ENCODE data around the gene SELPLG.
"Not testable (repeated sequence)": the region's sequence is repeated elsewhere in the genome, so short reads cannot be mapped to it uniquely, and the experiment has no call there.

The SELPLG gene

DNA sequence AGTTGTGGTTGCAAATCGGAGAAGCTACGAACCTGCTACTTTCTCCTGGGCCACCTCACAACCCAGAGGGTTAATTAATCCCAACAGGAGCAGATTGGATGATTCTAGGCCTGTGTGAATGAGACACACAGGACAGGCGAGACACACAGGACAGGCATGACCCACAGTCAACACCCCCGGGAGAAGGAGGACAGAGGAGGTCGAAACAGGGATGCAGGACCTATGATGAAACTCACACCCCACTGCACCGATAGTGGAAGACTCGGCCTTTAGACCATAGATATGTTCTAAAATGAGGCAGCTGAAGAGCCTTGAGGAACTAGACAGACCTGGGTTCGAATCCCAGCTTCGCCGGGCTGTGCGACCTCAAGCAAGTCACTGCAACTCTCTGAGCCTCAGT is 47.4 kb downstream of the SELPLG start:
- DNase-seq, result no peak

DNA sequence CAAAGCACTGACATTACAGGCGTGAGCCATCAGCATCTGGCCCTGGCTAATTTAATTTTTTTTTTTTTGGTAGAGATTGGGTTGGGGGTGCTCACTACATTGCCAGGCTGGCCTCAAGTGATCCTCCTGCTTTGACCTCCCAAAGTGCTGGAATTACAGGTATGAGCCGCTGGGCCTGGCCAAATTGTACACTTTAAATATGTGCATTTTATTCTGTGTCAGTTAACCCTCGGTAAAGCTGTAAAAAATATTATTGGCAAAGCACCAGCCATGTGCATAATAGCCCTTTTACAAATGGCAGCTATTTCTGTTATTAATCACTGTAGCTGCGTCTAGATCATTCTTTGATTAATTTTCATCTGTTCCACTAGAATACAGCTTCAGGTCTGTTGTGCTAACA is 47.8 kb downstream of the SELPLG start:
- no peak for DNase-seq

DNA sequence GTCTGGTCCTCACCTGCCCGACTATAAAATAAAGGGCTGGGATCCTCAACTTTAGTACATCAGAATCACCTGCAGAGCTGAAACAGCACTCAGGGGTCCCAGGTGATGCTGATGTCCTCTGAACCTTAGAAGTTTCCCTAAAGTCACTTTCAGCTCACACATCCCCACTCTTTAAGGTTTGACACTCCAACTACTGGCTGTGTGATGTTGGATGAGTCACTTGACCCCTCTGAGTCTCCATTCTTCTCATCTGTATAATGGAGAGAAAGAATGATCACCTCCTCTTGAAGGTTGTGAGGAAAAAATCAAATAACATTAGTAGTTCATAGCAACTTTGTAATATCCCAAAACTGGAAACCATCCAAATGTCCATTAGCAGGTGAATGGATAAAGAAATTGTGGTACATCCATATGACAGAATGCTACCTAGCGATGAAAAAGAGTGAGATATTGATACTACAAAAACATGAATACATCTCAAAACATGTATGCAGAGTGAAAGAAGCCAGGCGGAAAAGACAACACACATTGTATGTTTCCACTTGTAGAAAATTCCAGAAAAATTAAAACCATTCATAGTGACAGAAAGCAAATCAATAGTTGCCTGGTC is 49.1 kb downstream of the SELPLG start:
- no peak for DNase-seq

DNA sequence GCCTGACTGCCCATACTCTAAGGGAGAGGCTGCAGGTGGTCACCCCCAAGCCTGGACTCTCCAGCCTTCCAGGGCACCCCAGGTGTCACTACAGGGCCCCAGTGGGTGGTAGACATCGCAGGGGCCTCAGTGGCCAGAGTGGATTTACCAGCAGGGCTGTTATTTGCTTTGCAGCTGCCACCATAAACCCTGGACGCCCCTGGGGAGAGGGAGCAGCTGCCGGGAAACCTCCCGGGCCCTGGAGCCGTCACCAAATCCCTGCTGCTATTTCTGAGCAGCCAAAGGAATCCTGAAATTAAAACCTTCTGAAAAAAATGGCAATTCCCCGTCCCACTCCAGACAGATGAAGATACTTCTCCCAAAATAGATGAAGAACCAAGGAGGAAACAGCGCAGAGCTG is 49.7 kb downstream of the SELPLG start:
- no peak for DNase-seq

DNA sequence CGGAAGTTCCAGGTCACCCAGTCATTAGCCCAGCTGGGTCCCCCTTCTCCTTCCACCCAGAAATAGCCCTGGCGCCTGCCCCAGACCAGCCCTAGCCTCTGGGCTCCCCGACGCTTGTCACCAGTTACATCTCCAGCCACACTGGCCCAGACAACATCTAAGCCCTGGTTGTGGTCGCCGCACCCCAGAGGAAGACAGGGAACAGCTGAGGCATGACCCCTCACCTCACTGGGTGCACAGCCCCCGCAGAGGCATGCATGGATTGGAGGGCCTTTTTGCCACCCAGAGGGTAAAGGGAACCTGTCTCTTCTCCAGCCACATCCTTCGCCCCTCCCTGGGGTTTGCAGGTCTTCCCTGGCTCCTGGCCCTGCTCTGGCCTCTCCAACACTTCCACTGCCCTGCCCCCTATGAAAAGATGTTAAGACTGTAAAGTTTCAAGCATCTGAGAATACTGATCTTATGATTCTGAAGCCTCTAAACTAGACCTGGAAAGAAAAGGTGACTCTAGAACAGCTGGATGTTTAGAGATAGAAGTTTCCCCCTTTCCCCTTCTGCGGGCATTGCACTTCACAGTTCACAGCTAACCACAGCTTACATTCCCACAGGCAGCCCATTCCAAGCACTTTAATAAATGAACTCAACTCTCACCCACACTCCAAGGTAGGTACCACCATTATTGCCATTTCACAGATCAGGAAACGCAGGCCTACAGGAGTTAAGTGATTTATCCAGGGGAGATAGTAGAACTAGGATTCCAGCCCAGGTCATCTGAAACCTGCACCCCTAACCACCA is 50.5 kb downstream of the SELPLG start:
- no peak for DNase-seq

DNA sequence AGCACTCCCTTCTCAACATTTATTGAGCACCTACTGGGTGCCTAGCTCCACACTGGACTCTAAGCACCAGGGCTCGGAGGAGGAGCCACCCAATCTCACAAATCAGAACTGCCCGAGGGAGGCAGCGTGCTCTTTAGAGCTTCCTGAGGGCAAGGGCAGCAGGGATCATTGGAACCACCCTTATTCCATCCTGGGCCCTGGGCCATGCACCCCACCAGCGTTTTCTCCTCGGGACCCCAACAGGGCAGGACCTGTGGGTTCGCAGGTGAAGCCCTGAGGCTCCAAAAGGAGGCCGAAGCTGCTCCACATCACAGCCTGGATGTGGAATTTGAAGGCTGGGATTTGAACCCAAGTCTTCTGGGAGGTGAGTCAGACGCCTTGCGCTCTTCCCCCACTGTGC is 51.2 kb downstream of the SELPLG start:
- no peak for DNase-seq

DNA sequence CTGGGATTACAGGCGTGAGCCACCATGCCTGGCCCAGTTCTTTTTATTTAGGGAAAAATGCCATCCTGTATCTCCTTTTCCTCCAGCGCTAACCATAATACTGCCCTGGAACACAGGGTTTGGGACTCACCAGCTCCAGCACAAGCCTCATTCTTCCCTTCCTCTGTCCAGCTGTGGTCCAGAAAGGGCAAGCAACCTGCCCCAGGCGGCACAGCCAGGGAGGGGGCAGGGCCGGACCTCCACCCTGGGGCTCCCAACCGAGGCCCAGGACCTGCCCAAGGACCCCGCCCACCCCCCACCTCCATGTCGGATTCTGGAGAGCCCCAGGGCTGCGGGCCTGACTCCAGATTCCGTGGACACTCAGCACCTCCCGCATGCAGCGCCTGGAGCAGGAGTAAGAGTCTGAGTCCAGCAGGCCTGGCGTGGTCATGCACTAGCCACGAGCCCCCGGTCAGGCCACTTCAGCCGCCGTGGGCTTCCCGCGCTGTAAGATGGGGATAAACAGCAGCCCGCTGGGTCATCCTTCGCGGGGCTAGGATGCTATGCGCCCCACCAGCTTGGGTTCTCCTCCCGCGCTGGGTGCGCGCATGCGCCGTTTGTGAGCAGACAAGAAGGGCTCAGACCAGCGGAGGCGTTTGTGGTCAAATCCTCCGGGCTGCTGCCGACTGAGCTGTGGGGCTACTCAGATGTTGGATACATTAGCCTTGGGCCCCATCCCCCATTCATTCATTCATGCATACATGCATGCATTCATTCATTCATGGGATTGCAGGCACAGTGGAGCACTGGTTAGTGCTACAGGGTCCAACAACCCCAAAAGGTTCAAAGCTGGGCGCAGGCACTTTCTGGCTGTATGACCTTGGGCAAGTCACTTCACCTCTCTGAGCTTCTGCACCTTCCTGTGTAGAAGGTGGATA is 52.1 kb downstream of the SELPLG start:
- no peak for DNase-seq

DNA sequence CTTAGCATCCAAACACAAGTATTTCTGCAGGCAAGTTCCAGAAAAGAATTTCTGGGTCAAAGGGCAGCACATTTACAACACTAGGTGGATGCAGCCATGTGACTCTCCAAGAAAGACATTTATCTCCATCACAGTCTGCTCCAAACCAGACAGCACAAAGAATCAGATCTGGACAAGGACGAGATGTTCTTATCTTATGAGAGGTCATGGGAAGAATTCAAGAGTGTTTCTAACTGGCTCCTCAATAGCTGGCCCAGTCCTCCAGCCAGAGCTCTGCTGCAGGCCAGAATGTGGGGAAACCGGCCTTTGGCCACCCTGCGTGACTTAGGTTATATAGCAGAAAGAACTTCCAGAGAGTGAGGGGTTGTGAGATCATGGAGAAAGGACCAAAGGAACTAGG is 53.2 kb downstream of the SELPLG start:
- no peak for DNase-seq

DNA sequence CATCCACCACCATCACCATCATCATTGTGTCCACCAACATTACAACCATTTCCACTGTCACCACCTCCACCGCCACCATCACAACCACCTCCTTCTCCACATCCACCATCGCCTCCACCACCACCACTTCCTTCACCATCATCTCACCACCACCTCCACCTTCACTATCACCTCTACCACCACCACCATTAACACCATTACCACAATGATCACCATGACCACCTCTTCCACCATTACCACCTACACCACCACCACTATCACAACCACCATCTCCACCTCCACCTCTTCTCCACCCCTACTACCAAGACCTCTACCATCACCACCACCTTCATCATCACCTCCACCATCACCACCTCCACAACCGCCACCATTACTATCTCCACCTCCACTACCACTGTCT is 54.9 kb downstream of the SELPLG start:
- no peak for DNase-seq

DNA sequence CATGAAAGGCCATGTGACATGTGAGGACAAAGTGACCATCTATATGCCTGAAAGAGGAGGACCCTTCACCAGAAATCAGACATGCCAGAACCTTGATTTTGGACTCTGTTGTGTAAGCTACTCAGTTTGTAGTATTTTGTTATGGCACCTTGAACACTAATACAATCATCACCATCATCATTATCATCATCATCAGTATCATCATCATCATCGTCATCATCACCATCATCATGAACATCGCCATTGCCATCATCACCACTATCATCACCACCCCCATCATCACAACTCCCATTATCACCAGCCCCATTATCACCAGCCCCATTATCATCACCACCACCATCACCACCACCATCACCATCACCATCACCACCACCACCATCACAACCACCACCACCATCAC is 55.4 kb downstream of the SELPLG start:
- DNase-seq, result no peak

DNA sequence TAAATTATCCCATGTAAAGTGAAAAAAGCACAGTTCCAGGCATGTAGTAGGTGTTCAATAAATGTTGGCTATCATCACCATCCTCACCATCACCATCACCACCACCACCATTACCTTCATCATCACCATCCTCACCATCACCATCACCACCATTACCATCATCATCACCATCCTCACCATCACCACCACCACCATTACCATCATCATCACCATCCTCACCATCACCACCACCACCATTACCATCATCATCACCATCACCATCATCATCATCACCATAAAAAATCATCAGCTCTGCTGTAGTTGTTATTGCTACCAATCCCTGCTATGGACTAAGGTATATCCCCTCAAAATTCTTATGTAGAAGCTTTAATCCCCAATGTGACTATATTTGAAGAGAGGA is 56.2 kb downstream of the SELPLG start:
- no peak for DNase-seq

DNA sequence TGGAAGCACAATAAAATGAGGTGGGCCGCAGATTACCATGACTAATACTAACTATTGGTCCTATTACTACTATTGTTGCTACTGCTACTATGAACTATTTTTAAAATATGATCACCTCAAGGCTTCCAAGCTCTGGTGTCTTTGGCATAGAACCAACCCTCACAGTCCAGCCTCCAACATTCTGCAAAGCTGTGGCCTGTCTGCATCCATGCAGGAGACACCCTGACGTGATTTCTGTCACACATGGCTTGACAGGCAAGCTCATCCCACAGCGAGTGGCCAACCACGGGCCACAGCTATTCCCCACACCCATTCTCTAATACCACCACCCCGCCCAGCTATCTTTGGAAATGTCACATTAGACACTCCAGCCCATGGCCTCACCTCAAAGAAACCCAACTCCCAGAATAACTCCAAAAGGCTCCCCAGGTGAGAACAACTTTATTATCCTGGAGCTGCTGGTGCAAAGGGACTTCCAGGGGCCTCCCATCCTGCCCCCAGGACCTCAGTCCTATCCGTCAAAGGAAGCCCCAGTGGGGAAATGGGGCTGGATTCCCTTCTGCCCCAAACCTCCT is 56.9 kb downstream of the SELPLG start:
- no peak for DNase-seq

DNA sequence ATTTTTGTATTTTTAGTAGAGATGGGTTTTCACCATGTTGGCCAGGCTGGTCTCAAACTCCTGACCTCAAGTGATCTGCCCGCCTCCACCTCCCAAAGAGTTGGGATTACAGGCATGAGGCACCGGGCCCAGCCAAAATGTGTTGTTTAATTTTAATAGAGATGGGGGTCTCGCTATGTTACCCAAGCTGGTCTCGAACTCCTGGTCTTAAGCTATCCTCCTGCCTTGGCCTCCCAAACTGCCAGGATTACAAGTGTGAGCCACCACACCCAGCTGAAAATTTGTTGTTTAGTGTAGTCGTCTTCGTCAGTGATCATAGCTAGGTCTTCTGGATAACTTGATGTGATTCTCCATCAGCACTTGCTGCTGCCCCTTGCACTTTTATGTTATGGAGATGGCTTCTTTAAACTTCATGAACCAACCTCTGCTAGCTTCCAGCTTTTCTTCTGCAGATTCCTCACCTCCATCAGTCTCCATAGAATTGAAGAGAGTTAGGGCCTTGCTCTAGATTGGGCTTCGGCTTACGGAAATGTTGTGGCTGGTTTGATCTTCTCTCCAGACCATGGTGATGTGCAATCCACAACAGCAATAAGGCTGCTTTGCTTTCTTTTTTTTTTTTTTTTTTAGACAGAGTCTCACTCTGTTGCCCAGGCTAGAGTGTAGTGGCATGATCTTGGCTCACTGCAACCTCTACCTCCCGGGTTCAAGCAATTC is 58.3 kb downstream of the SELPLG start:
- no peak for DNase-seq

DNA sequence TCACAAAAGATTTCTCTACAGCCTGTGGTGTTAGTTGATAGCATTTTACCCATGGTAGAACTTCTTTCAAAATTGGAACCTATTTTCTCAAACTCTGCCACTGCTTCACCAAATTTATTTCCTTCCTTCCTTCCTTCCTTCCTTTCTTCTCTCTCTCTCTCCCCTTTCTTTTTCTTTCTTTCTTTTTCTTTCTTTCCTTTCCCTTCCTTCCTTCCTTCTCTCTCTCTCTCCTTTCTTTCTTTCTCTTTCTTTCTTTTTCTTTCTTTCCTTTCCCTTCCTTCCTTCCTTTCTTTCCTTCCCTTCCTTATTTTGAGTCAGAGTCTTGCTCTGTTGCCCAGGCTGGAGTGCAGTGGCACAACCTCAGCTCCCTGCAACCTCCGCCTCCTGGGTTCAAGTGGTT is 59.4 kb downstream of the SELPLG start:
- DNase-seq, result not testable (repeated sequence)

DNA sequence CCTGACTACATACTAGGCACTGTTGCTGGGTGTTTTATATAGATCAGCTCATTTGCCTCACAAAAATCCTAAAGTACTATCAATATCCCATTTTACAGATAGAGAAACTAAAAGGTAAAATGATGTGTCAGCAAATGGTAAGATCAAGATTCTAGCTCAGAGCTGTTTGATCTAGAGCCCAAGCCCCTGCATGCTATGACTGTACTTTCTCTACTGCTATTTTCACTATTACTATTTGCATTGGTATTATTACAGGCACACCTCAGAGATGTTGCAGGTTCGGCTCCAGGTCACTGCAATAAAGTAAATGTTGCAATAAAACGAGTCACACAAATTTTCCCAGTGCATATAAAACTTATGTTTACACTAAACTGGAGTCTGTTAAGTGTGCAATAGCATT is 60.4 kb downstream of the SELPLG start:
- no peak for DNase-seq

DNA sequence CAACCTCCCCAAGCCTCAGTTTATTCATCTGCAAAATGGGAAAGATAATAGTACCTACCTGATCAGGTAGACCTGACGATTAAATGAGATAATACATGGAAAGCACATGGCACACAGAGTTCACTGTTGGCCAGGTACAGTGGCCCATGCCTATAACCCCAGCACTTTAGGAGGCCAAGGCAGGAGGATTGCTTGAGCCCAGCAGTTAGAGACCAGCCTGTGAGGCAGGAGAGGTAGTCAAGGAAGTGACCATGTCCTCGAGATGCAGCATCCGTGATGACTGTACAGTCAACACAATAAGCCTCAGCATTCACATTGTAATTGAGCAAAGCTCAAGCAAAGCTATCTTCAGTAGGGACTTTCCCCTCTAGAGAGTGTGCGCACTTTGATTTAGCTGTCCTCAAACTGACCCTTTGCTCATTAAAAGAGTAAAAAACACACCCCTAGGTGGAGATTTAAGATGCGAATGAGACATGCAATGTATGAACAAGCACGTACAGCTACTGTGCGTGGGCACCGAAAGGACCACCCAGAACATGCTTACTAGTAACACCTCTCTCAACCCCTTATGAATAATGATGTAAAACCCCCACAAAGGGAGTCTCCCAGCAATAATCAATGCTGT is 61.4 kb downstream of the SELPLG start:
- no peak for DNase-seq

Measured in RPMI8226 (cell line).